Measurements from ENCODE around the gene PI4KA. TPM values are rescaled to one million over a fixed set of nuclear protein-coding genes. Genes with fewer than 3 reads are reported as not detected.

The PI4KA gene
- total RNA-seq, 1 donor from 2014 or later, result 113 TPM

- no peaks in the 10 kb centered on the region for H3K9me3 ChIP-seq
- intact Hi-C loops (cut with DNase I), result no loop called here
- ATAC-seq, result peak; percentile 50
- no peak for TF ChIP-seq CTCF (IDR thresholded peaks at IDR 0.05)
- no peaks in the 10 kb centered on the region for H3K27me3 ChIP-seq
- peaks cover 77% of the 10 kb centered on the region for H3K36me3 ChIP-seq
- H3K4me1 ChIP-seq, result peaks cover 25% of the 10 kb centered on the region
- no peak for DNase-seq
- H3K4me3 ChIP-seq, result no peak overlapping the region
- H3K27ac ChIP-seq, result peak overlapping the region; percentile 59
Observed at GRCh38 chr22:20749453-20749852, 109.2 kb downstream of the PI4KA start.

GRCh38 chr22:20748731-20749428, 109.7 kb downstream of the PI4KA start:
- peak; percentile 77 for ATAC-seq
- H3K27ac ChIP-seq, result peak overlapping the region; percentile 59
- no peak for TF ChIP-seq CTCF (IDR thresholded peaks at IDR 0.05)
- H3K36me3 ChIP-seq, result peaks cover 79% of the 10 kb centered on the region
- H3K27me3 ChIP-seq, result no peaks in the 10 kb centered on the region
- H3K9me3 ChIP-seq, result no peaks in the 10 kb centered on the region
- DNase-seq, result no peak
- intact Hi-C loops (cut with DNase I), result no loop called here
- H3K4me1 ChIP-seq, result peaks cover 25% of the 10 kb centered on the region
- H3K4me3 ChIP-seq, result no peak overlapping the region

- DNase-seq, result no peak
- ATAC-seq, result no peak
- intact Hi-C loops (cut with DNase I), result no loop called here
- peak overlapping the region; percentile 59 for H3K27ac ChIP-seq
- H3K4me1 ChIP-seq, result peaks cover 25% of the 10 kb centered on the region
- H3K36me3 ChIP-seq, result peaks cover 79% of the 10 kb centered on the region
- no peak for TF ChIP-seq CTCF (IDR thresholded peaks at IDR 0.05)
- no peaks in the 10 kb centered on the region for H3K27me3 ChIP-seq
- H3K4me3 ChIP-seq, result no peak overlapping the region
- no peaks in the 10 kb centered on the region for H3K9me3 ChIP-seq
Observed at GRCh38 chr22:20748082-20748481, 110.5 kb downstream of the PI4KA start.

GRCh38 chr22:20747223-20747622, 111.4 kb downstream of the PI4KA start:
- Histone ChIP-seq H3K27ac (no peak overlapping the region), H3K36me3 (peaks cover 79% of the 10 kb centered on the region)
- no peak for DNase-seq

GRCh38 chr22:20746431-20747189, 112.0 kb downstream of the PI4KA start:
- Histone ChIP-seq H3K9me3 (no peaks in the 10 kb centered on the region), H3K27ac (no peak overlapping the region), H3K27me3 (no peaks in the 10 kb centered on the region), H3K36me3 (peaks cover 77% of the 10 kb centered on the region), H3K4me1 (peaks cover 23% of the 10 kb centered on the region), H3K4me3 (no peak overlapping the region)
- ATAC-seq, result no peak
- TF ChIP-seq CTCF (IDR thresholded peaks at IDR 0.05), result no peak
- no peak for DNase-seq
- intact Hi-C loops (cut with DNase I), result no loop called here

More at GRCh38 chr22:20747223-20747622, 111.4 kb downstream of the PI4KA start:
- Histone ChIP-seq H3K9me3 (no peaks in the 10 kb centered on the region), H3K4me3 (no peak overlapping the region), H3K4me1 (peaks cover 25% of the 10 kb centered on the region), H3K27me3 (no peaks in the 10 kb centered on the region)
- intact Hi-C loops (cut with DNase I), result no loop called here
- ATAC-seq, result no peak
- TF ChIP-seq CTCF (IDR thresholded peaks at IDR 0.05), result no peak
